UCSD-AML1 (cell line): Measurements from ENCODE around the gene PHF3.
"Not testable (repeated sequence)": the region's sequence is repeated elsewhere in the genome, so short reads cannot be mapped to it uniquely, and the experiment has no call there.

ENCODE experiments used
- DNase-seq: peaks from one replicate; lab custom pipeline; 2025; ENCODE audit not compliant: unreplicated experiment; lab: John Stamatoyannopoulos, UW

Gene PHF3

DNA sequence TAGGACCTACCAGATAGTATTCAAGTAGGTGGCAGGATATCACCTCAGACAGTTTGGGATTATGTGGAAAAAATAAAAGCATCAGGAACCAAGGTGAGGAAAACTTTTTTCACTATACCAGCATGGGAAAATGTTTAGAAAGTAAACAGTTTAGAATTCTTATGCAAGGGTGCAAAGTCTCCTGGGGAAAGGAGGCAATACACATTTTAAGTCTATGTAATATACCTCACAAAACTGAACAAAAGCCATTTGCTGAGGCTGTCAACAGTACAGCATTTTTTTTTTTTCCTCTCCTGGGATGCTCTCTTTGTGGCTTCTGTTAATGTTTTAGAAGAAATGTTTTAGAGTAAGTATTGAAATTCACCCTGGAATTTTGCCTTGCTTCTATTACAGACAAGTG, 73.5 kb downstream of the PHF3 start:
- DNase-seq, result no peak

DNA sequence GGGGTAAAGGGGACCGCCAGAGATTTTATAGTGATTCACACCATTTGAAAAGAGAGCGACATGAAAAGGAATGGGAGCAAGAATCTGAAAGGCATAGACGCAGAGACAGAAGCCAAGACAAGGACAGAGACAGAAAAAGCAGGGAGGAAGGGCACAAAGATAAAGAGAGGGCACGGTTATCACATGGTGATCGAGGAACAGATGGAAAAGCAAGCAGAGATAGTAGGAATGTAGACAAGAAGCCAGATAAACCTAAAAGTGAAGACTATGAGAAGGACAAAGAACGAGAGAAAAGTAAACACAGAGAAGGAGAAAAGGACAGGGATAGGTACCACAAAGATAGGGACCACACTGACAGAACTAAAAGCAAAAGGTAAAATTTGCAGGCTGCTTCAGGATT, 77.7 kb downstream of the PHF3 start:
- DNase-seq, result no peak

DNA sequence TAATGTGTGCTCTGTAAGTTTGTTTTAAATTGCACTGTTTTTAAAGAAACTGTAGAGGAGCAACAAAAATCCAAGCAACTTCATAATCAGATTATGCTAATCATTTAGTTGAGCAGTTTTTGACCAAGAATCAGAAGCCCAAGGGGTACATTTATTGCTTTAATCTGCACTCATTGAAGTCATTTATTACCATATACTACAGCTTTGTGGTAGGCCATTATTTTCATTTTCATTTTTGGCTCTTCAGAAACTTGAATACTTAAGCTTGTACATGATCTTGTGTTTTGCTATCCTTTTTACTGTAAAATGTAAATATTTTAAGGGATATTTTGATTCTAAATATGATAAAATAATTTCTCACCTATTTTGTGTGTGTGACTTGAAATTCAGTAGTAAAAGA, 78.5 kb downstream of the PHF3 start:
- DNase-seq, result no peak

DNA sequence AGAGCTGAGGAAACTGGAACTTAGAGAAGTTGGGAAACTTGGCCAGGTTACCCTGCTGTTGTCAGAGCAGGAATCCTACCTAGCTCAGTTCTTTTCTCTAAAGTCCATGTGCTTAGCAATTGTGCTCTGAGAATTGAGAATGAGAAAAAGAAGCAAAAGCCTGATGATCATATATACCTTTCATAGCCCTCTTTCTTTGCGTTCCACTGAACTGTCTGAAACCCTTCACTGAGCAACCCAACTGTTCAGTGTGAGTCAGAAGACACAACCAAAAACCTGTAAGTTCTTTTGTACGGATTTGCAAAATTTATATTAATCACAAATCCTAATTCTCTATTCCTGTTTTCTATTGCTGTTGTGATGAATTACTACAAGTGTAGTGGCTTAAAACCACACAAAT, 80.6 kb downstream of the PHF3 start:
- DNase-seq, result no peak

DNA sequence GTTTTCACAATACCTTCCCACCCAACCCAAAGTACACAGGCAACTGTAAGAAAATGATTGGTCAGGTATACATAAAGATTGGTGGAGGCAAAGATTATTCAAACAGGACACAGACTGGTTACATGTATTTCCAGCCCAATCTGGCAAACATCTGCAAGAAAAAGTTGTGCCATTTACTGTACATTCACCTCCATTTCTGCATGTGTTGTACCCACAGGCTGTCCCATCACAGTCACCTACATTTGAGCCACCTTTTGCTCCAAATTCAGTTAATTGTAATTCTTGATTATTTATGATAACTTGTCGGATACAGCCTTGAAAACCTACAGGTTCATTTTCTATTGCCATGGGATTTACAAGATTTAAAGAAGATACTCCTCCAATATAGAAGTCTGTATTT, 85.6 kb downstream of the PHF3 start:
- DNase-seq, result no peak

DNA sequence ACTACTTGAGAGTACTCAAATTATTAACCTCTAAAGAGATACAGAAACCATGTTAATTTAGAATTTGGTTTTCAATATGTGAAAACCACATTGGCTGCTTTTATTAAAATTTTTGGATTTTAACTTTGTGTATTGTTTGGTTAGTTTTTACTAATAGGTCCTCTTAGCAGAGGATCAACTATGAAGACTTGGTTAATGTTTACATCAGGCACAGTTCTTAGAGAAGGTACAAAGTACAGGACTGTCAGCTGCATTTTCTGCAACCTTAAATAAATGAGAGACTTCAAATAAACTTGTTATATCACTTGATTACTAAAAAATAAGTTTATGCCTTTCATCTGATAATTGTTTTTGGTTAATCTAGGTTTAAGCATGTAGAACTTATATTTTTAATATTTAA, 89.1 kb downstream of the PHF3 start:
- DNase-seq, result no peak

DNA sequence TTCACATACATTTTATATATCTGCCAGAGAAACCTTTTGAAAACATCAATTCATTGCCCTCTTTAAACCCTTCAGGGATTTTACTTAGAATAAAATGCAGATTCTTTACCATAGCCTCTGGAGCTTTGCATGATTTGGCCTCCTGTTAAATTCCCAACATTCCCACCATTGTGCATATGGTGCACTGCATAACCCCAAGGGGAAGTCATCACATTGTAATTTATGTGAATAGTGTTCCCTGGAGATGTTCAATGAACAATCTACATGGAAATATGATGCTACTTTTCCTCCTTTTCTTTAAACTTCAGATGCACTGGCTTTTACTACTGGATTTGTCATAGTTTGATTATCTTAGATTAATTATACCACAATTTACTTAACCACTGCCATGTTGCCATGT, 94.7 kb downstream of the PHF3 start:
- no peak for DNase-seq

DNA sequence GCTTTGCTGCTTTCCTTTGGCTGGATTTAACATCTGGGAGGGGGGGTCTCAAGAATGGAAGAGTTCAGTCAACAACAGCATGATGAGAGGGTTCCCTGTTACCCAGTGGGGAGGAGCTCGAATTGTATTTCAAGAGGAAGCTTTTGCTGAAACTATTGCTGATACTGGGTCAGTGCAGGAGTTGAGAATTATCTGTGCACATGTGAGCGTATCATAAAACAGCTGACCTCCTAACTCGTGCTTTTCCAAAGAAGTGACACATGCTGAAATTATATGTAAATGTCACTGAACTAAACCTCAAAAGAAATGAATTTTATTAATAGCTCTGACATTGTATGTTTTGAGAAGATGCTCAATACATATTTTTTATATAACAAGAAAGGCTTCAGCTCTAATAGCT, 96.3 kb downstream of the PHF3 start:
- no peak for DNase-seq

DNA sequence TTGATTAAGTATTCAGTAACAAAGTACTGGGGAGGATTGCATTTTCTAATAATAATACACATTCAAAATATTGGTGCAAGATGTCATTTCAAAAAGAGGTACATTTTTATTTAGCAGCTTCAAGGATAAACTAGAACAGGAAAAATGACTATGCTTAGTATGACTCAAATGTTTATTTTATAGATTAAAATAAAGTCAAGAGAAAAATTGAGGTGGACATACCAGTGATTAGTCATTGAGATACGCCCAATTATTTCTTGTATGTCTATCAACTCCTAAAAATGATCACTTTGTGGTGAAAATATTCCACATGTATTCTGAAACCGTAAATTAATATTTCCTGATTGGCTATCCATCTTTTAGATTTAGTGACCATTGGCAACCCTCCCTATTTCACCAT, 96.7 kb downstream of the PHF3 start:
- DNase-seq, result no peak

DNA sequence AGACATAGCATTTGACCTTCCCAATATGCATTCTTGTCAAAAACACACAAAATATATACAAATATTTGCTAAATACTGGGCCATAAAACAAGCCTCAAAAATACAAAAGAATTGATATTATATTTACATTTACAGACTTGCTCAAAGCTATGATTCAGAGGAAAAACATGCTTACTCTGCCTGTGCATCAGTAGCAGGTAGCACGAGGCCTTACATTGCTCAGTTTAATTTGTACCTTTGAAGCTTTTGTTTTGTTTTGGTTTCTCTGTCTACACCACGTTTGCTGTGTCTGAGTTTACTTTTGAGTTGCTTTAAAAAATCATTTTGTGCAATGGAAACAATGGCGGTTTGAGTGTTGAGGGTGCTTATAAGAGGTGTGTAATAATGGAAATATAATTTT, 99.3 kb downstream of the PHF3 start:
- DNase-seq, result no peak

DNA sequence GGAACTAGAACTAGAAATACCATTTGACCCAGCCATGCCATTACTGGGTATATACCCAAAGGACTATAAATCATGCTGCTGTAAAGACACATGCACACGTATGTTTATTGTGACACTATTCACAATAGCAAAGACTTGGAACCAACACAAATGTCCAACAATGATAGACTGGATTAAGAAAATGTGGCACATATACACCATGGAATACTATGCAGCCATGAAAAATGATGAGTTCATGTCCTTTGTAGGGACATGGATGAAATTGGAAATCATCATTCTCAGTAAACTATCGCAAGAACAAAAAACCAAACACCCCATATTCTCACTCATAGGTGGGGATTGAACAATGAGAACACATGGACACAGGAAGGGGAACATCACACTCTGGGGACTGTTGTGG, 102.6 kb downstream of the PHF3 start:
- DNase-seq, result not testable (repeated sequence)

DNA sequence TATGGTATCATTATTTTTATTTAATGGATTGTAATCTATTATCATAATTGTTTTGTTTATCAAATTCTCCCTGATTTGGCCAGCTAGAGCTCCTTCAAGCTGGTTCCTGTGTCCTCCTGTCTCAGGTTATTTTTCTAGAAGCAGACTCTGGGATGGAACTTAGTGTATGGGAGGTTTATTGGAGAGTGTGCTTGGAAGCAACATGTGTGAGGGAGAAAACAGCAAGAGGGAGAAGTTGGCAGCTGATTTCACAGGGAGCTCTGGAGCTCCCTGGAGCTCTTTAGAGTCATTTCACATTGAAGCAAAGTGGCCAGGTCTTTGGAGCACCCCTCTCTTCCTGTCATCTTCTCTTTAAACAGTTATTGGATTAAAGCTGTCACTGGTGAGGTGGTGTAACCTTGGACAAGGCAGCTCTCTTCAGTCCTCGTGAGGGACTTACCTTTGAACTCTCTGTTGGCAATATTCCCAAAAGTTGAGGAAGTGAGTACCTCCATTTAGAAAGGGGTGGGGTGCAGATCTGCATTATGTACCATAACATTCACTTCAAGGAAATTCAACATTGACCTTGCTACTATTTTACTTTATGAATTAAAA, 103.6 kb downstream of the PHF3 start:
- no peak for DNase-seq

DNA sequence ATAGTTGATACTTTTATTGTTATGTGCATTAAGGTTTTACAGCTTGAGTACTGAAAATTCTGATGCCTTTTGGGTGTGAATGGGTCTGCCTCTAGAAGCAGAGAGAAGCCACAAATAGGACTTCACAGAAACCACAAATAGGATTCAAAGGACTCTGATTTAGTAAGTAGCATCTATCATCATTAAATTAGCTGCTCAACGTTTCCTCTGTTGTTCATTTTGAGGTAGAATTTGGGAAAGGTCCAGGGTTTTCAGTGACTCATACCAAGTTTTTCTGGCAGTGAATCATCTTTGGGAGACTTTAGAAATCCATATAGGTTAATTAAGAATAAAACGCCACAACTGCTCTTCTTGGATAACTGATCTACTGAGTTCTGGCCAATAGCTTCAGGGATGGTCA, 105.1 kb downstream of the PHF3 start:
- DNase-seq, result no peak

DNA sequence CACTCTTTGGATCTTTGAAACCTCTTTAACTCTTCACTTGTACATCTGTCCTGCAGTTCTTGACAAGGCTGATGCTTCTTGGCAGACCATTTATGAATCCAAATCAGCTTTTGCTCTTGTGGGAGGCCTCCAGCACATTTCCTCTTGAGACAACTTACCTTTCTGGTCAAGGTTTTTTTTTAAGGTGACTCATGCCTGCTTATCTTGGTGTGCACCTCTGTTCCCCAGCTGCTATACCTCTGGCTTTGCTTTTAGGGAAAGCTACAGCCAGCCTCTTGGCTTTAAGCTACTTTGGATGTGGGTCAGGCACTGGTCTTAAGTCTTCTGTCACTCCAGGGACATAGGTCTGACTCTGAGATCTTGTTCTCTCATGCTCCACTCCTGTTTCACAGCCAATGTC, 106.5 kb downstream of the PHF3 start:
- DNase-seq, result peak; percentile 3

DNA sequence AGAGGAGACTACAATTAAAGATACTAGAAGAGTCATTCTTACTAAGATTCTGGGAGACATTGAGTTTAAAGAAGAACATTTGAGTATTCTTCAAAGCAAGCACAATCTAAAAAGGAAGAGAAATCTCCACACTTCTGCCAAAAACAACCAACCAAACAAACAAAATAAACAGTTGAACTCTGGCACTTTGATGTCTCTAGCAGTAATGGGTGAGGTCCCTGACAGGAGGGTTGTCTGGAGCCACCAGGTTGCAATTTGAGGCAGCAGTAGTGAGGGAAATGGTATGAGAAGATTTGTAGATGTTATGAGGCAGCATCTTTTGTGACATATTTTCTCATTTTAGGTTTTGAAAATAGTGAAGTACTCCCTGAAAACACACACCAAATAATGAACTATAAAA, 108.1 kb downstream of the PHF3 start:
- DNase-seq, result no peak

DNA sequence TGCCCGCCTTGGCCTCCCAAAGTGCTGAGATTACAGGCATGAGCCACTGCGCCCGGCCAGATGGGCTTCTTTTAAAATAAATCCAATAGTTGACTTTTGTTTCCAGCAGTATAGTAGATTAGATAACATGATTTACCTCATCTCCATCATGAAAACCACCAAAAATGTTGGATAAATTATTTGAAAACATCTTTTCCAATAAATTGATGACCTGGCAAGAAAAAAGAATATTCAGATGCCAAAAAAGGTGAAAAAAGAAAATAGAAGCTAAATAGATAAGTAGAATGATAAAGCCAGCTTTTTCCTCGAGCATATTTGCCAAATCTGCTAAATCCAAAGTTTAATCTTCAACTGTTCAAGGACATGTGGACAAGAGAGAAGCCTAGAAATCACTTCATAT, 109.2 kb downstream of the PHF3 start:
- no peak for DNase-seq

DNA sequence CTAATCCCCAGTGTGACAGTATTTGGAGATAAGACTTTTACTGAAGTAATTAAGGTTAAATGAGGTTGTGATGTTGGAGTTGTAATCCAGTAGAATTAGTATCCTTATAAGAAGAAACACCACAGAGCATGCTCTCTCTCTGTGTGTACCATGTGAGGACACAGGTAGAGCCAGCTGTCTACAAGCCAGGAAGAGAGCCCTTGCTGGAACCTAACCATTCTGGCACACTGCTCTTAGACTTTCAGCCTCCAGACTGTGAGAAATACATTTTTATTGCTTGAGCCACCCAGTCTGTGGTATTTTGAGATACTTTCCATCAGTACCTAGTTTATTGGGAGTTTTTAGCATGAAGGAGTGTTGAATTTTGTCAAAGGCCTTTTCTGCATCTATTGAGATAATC, 110.2 kb downstream of the PHF3 start:
- no peak for DNase-seq

DNA sequence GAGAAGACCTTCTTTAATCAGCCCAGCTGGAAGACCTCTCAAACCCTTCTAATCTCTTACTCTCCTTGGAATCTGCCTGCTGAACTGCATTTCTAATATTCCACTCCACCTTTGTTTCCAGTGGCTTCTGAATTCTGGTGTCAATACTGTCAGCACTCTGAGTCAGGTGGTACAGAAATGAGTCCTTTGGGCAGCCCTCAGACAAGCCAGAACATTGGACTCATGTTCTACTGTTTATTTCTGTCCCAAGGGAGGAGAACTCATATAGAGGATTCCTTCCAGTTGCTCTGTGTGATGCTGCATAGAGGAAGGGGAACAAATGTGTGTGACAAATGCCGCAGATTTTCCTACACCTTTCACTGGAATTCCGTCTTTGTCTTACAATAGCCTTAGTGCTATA, 114.8 kb downstream of the PHF3 start:
- no peak for DNase-seq

DNA sequence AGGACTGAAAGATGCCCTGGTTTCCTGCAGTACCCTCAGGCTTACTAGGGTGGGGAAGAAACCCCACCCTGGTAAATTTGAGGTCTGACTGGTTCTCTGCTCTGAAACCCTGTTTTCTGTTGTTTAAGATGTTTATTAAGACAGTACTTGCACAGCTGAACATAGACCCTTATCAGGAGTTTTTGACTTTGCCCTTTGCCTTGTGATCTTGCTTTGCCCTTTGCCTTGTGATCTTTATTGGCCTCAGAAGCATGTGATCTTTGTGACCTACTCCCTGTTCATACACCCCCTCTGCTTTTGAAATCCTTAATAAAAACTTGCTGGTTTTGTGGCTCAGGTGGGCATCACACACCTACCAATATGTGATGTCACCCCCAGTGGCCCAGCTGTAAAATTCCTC, 121.7 kb downstream of the PHF3 start:
- DNase-seq, result not testable (repeated sequence)

DNA sequence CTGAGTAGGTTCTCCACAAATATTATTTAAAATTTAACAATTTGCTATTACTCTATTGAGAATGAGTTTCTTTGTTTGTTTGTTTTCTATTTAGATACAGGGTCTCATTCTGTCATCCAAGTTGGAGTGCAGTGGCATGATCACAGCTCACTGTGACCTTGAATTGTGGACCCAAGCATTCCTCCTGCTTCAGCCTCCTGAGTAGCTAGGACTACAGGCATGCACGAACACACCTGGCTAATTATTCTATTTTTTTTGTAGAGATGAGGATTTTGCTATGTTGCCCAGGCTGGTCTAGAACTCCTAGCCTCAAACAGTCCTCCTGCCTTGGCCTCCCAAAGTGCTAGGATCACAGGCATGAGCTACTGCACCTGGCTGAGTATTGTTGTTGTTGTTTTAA, 122.2 kb downstream of the PHF3 start:
- DNase-seq, result no peak

DNA sequence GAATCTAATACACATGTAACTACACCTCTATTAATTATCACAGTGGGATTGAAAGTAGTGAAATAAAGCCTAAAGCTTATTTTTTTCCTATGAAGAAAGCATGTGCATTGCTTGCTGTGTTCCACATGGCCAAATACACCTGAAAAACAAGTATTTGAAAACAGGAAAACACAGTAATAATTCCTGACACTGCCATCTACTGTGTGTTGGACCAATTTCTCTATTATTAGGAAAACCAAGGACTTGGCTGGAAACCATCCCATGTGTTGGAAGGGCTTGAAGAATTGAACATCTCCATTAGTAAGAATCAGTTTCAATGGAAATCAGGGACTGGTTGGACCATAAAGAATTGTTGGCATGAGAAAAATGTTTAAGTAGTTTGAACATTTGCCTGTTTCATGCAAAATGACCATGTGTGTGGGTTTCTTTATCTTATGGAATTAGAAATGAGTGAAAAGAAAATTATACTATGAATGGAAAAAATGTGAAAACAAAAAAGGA, 124.1 kb downstream of the PHF3 start:
- no peak for DNase-seq

DNA sequence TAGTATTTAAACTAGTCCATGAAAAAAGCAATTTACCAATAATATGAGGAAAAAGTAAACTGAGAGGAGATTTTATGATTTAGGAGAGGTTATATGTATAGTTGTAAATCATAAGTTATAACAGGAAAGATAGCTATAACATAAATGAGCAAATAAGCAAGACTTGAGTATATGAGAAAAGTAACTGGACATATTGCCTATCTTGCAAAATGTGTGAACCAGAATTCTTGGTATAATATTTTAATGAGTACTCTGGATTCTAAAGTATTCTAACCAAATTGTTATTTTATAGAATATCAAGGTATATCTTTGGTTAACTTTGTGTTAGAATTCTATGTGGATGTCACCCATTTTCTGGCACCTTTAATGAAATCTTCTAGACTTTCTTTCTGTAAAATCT, 124.6 kb downstream of the PHF3 start:
- no peak for DNase-seq

DNA sequence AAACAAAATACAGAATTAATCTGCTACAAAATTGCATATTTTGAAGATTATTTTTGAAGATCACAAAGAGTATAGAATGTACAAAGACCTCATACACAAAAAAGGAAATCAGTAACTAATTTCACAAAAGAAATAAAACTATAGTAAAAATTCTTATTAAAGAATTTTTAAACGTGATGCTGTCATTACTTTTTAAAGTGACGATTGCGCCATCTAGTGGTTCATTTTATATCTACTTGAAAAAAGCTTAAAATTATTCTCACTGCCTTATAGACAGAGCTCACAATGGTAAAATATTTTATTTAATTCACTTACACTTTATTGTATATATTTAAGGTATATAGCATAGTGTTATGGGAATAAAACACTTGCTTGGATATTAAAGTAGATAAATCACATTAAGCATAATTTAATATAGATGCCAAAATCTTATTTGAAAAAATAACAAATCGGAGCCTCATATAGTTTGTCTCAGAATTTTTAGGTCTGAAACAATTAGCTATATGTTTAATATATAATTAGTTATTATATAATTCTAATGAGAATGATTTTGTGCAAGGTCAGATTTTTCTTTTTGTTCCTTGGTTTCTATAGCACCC, 128.8 kb downstream of the PHF3 start:
- DNase-seq, result no peak
